RWPE2 (cell line): Measurements from ENCODE around the gene HAX1.

Source experiments
- ATAC-seq: fragments of 200-7000 bp; cut with Tn5 transposase; 3 replicates; pipeline ENCODE4 v1.9.1; 2021; ENCODE audit warnings: low read depth
- DNase-seq: peaks from one replicate; pipeline ENCODE4 v3.0.0-alpha.2; 2020; ENCODE audit warnings: low spot score
- H3K27ac ChIP-seq: fragments of 450-650 bp; 2 replicates; pipeline ENCODE4 v1.5.1; 2017; ENCODE audit warnings: mild to moderate bottlenecking; ENCODE audit not compliant: poor library complexity, severe bottlenecking
- H3K27me3 ChIP-seq: fragments of 250-450 bp; sonication (Bioruptor Pico); 2 replicates; pipeline ENCODE4 v1.5.1; 2021; ENCODE audit warnings: mild to moderate bottlenecking, moderate library complexity; ENCODE audit not compliant: insufficient read depth, poor library complexity, severe bottlenecking
- H3K36me3 ChIP-seq: fragments of 250-450 bp; sonication (Bioruptor Pico); 2 replicates; pipeline ENCODE4 v1.5.1; 2020; ENCODE audit warnings: low read depth, mild to moderate bottlenecking, moderate library complexity
- H3K4me1 ChIP-seq: fragments of 250-450 bp; sonication (Bioruptor Pico); 2 replicates; pipeline ENCODE4 v1.5.1; 2021; ENCODE audit warnings: mild to moderate bottlenecking, moderate library complexity; ENCODE audit not compliant: insufficient read depth, poor library complexity, severe bottlenecking
- H3K4me3 ChIP-seq: fragments of 250-450 bp; sonication (Bioruptor Pico); 2 replicates; pipeline ENCODE4 v1.5.1; 2021; ENCODE audit warnings: mild to moderate bottlenecking, moderate library complexity; ENCODE audit not compliant: severe bottlenecking
- H3K9me3 ChIP-seq: fragments of 250-450 bp; sonication (Bioruptor Pico); 2 replicates; pipeline ENCODE4 v1.5.1; 2021; ENCODE audit warnings: mild to moderate bottlenecking, moderate library complexity; ENCODE audit not compliant: severe bottlenecking
- CTCF ChIP-seq: fragments of 450-650 bp; IDR thresholded peaks from one replicate; pipeline ENCODE4 v1.5.1; 2017; ENCODE audit warnings: mild to moderate bottlenecking, moderate library complexity; ENCODE audit not compliant: poor library complexity, severe bottlenecking

HAX1 gene

GRCh38 chr1:154236855-154237254 is 35.6 kb upstream of the HAX1 start:
- H3K4me1 ChIP-seq, result no peaks in the 10 kb centered on the region
- H3K27ac ChIP-seq, result no peak overlapping the region
- no peak for TF ChIP-seq CTCF
- no peaks in the 10 kb centered on the region for H3K9me3 ChIP-seq
- no peaks in the 10 kb centered on the region for H3K27me3 ChIP-seq
- ATAC-seq (no peak), DNase-seq (no peak)
- H3K4me3 ChIP-seq, result no peak overlapping the region
- peaks cover 96% of the 10 kb centered on the region for H3K36me3 ChIP-seq

GRCh38 chr1:154237435-154237834 is 35.0 kb upstream of the HAX1 start:
- no peak for ATAC-seq
- H3K9me3 ChIP-seq, result no peaks in the 10 kb centered on the region
- no peak for TF ChIP-seq CTCF

GRCh38 chr1:154237880-154238506 is 34.4 kb upstream of the HAX1 start:
- peaks cover 96% of the 10 kb centered on the region for H3K36me3 ChIP-seq
- no peak for ATAC-seq

More at GRCh38 chr1:154237435-154237834, 35.0 kb upstream of the HAX1 start:
- H3K4me3 ChIP-seq, result no peak overlapping the region
- H3K36me3 ChIP-seq, result peaks cover 96% of the 10 kb centered on the region
- no peaks in the 10 kb centered on the region for H3K4me1 ChIP-seq
- DNase-seq, result no peak
- H3K27me3 ChIP-seq, result no peaks in the 10 kb centered on the region
- H3K27ac ChIP-seq, result no peak overlapping the region

GRCh38 chr1:154239491-154239890 is 32.9 kb upstream of the HAX1 start:
- TF ChIP-seq CTCF, result no peak
- Histone ChIP-seq H3K4me3 (no peak overlapping the region), H3K9me3 (no peaks in the 10 kb centered on the region), H3K27me3 (no peaks in the 10 kb centered on the region), H3K4me1 (no peaks in the 10 kb centered on the region), H3K36me3 (peaks cover 97% of the 10 kb centered on the region), H3K27ac (no peak overlapping the region)
- no peak for ATAC-seq
- DNase-seq, result no peak

More at GRCh38 chr1:154237880-154238506, 34.4 kb upstream of the HAX1 start:
- H3K27me3 ChIP-seq, result no peaks in the 10 kb centered on the region
- no peaks in the 10 kb centered on the region for H3K4me1 ChIP-seq
- no peaks in the 10 kb centered on the region for H3K9me3 ChIP-seq
- no peak overlapping the region for H3K4me3 ChIP-seq
- DNase-seq, result no peak
- no peak overlapping the region for H3K27ac ChIP-seq
- no peak for TF ChIP-seq CTCF

- Histone ChIP-seq H3K36me3 (peaks cover 97% of the 10 kb centered on the region), H3K4me3 (no peak overlapping the region), H3K27me3 (no peaks in the 10 kb centered on the region), H3K27ac (no peak overlapping the region), H3K4me1 (no peaks in the 10 kb centered on the region), H3K9me3 (no peaks in the 10 kb centered on the region)
- DNase-seq, result no peak
- no peak for TF ChIP-seq CTCF
- ATAC-seq, result no peak
Observed at GRCh38 chr1:154240294-154240833, 32.1 kb upstream of the HAX1 start.
